GF-D8 (cell line): ENCODE results near the gene FGF9.

ENCODE experiments used
- DNase-seq: peaks from one replicate; lab custom pipeline; 2025; lab: John Stamatoyannopoulos, UW

The FGF9 gene

DNA sequence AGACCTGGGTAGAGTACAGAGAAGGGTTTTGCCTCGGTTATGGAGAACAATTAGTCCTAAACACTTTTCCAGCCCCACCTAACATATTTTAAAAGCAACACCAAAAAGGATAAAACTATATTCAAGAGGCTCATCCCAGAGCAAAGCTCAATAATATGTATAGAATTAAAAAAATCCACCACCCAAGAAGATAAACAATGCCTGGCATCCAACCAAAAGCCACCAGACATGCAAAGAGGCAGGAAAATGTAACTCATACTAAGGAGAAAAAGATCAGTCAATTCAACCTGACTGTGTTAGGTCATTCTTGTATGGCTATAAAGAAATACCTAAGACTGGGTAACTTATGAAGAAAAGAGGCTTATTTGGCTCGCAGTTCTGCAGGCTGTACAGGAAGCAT is 39.3 kb downstream of the FGF9 start:
- DNase-seq, result no peak

DNA sequence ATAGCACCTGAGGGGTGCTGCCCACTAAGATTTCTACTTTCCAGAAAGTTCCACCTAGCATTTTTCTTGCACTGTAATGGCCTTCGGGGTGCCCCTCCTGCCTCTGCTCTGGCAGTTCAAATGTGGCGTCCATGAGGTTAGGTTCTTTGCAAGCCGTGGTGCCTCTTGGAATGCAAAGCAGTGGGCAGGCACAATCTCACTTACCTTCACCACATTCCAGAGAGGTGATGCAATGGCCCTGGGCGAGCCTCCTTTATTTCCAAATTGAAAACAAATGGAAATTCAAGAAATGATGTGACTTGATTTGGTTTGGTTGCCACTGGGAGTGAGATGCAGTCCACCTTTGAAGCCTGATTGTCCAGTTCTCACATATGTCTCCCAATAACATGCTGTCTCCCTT is 46.9 kb downstream of the FGF9 start:
- DNase-seq, result no peak

DNA sequence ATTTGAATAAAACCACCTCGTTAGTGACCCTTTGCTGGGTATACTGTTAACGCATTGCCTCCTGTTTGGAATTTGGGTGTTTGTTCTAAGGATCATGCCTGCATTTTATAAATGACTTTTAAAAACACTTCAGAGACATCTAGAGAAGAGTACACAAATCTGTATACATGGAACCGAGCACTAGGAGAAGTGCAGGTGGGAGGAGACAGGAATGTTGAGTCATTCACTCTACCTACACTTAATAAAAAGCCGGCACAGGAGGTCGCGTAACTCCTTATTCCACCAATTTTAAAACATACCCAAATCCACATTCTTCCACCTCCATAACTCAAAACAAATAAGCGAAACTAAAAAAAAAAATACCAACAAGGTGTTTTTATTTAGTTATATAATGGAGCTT is 48.6 kb downstream of the FGF9 start:
- no peak for DNase-seq

DNA sequence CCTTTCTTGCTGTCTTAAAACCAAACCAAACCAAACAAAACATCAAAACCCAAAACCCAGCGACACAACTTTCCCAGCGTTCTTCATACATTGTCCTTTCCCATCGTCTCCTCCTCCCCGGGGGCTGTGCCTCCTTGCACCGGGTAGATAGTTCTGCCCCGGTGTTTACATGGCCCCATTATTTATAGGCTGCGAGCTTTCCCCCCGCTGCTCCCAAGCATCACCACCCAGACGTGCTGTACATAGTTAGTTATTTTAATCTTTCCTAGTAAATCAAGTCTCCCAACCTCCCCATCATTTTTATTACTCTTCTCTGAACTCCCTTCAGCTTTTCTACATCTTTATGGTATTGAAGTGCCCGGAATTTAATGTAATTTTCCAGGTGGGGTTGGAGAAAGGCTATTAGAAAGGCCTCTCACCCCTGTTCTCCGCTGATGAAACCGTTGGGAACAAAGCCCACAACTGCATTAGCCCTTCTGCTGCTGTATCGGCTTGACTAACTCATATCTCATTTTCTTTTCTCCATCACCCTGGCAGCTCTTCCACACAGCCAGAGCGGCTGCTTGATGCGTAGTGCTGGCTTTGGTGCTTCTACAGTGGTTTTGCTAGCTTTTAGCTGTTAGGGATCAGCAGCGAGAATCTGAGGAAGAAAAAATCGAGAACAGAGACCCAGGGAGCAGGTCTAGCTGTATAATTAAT is 53.1 kb downstream of the FGF9 start:
- DNase-seq, result no peak

DNA sequence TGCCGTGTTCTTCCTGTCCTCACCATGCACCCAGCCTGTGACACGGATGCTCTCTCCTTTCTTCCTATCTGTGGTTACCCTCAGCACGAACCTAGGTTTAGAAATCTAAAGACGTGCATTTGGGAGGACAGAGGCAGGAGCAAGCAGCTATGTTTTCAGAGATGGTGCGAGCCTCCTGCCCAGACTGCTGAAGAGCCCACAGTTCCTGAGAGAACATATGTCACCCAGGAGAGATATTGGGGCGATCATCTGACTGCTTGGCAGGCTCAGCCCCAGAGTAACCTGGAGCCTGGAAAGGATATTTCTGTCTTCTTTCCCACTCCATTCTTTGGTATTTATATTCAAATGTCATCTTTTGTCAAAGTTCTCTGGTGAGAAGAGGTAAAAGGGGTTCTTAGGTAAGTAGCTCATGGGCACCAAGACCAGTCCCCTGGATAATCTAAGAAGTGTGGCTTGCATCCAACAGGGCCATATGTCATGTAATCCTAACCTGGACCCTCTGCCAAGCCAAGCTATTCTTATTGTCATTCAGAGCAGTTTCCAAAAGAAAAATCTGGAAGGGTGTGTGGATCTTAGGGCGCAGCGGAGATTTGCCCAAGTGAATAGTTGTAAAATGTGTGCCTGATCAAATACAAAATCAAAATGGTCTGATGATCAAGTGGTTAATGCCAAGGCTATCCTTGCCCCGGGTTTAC is 59.5 kb downstream of the FGF9 start:
- DNase-seq, result no peak

DNA sequence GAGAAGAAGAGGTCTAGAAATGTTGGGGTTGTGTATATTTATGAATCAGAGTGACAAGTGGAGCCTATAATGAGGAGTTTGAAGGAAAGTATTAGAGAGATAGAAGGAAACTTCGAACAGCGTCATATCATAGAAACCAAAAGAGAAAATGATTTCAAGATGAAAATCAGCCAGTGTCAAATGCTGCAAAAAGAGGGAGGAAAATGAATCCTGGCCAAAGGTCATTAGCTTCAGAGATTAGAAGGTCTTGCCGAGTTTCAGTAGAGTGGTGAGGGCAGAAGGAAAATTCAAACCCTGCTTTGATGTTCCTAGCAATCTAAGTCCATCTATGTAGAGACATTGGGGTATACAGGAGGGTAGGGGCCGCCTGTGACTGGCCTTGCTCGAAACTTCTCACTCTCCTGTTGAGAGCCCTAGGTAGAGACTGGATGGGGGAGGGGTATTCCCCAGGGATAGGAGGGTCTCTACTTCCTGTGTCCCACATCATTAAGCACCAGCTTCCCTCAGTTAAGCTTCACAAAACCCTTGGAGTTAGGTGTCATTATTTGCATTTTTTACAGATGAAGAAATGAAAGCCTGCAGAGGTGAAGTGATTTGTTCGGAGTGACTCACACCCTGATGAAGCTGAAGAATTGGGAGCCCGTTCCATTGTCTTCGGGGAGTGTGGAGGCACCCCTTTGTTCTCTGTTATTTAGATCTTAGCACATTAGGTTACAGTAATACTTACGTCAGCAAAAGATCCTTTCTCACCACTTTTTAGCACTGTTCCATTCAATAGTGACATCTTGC is 62.8 kb downstream of the FGF9 start:
- DNase-seq, result no peak

DNA sequence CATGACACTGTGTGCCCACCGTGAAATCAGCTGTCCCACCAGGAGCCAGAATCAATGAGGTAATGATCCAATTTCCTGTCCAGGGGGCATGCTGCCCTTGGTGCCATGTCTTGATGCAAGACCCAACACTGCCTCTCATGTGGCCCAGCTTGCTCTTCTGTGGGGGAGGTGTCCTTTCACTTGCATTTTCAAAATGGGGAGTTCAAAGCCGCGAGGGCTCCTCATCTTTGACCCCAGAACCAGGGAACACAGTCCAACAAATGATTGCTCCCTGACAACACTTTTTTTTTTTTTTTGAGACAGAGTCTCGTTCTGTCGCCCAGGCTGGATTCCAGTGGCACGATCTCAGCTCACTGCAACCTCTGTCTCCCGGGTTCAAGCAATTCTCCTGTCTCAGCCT is 64.1 kb downstream of the FGF9 start:
- DNase-seq, result no peak

DNA sequence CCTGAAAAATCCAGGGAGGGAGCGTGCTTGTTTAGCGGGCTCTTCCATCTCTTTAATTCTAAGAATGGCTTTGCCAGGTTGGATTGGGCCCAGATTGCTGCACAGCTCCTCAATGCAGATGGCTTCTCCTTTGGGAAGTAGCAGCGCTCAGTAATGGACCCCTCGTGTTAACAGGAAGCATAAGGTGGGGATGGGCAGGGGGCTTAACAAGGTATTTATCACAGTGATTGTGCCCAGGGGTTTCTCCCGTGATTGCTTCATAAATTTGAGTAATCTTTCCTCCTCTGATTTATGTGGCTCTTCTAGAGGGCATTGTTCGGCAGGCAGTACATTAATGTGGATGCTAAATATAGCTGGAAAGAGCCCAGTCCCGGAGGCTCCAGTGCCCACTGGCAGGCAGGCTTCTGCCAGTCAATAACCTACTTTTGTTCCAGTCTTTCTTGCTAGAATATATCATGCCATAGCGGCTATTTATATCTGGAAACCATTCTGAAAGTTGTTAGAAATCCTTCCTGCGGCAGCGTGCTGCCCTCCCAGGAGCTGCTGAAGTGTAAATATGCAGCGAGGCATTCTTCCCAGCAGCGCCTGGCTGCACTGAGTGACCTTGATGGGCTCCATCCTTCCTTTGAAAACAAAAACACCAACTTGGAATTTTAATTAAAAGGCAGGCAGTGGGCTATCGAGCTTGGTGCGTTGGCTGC is 65.0 kb downstream of the FGF9 start:
- DNase-seq, result no peak

DNA sequence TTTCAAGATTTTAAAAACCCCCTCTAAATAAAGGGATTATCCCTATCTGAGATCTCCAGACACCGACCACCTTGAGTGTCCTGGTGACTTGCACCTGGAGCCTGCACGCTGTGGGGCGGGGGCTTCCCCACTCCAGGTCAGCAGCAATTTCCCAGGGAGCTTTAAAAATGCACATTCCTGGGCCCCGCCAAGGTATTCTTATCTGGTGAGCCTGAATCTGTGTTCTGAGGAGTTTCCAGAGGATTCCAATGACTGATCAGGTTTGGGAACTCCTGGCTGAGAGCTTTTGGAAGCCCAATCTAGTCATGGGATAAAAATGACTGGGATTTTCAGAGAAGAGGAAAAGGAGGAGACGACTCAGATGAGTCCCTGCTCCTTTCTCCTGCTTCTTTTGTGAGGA is 66.1 kb downstream of the FGF9 start:
- DNase-seq, result no peak

DNA sequence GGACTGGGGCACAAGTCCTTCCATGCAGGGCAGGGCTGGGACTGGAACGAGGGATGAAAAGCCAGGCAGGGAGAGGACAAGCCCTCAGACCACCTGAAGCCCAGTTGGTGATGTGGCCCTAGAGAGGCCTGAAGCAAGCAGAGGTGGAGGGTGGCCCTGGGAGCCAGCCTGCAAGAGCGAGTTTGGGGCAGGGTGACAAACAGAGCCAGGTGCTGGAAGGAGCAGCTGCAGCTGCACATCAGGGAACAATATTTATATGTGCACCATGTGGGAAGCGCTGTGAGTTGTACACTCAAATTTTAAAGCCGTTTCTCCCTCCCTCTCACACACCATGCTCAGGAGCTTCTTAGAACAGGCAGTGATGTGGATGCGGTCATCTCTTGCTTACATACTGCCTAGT is 67.8 kb downstream of the FGF9 start:
- no peak for DNase-seq

DNA sequence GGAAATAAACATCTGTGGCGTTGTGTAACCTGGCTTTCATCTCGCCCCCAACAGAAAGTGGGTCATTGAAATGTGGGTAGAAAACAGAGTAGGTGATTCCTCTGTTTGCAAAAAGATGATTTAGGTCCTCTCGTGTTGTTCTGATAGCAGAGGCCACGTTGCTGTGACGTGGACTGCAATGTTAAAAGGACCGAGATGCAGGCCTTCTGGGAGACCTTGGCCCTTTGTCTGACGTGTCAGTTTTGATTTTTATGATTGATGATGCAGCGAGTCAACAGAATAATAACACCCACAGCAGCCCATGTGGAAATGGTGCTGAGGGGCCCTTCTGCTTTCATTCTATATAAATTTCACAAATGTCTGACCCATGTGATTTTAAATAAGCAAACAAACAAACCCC is 68.9 kb downstream of the FGF9 start:
- DNase-seq, result no peak

DNA sequence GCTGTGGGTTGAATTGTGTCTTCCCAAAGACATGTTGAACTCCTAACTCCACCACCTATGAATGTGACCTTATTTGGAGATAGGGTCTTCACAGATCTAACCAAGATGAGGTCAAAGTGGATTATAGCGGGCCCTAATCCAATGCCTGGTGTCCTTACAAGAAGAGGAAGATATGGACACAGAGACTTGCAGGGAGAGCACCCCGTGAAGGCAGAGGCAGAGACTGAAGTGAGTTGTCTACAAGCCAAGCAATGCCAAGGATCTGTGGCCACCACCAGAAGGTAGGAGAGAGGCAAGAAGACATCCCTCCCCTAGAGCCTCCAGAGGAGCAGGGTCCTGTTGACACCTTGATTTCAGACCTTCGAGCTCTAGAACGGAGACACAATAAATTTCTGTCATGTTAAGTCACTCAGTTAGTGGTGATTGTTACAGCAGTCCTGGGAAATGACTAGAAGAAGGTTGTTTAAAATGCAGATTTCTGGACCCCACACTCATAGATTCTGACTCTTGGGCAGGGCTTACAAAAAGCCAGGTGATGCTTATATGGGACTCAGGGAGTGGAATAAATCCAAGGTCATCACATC is 70.6 kb downstream of the FGF9 start:
- no peak for DNase-seq

DNA sequence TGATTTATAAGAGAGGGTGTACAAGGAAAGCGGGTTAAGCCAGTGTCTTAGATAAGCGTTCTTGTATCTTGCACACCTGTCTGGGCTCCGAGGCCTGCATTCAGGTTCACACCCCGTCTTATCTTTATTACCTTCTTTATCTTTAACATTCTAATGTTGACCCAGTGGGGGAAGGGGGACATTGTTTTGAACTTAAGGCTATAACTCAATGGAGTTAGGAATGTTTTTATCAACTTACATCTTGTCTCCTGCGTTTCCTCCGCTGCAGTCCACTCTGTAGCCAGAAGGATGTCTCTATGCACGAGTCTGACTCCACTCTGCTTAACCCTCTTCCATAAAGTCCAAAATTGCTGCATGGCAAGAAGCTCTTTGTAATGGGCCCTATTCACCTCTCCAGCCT is 71.2 kb downstream of the FGF9 start:
- DNase-seq, result no peak

DNA sequence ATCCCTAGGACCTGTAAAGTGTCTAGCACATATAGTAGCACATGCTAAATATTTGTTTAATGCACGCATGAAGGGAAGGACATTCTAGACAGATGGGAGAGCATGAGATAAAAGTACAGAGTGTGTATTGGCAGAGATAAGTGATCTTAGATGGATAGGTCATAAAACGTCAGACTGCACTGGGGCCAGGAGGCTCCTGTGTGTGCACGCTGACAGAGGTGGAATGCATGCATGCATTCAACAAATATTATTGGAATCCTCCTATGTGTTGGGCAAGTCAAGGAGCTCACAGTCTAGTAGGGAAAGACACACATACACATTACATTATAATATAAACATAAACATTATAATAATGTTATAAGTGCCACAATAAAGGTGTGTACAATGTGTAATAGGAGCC is 73.3 kb downstream of the FGF9 start:
- no peak for DNase-seq

DNA sequence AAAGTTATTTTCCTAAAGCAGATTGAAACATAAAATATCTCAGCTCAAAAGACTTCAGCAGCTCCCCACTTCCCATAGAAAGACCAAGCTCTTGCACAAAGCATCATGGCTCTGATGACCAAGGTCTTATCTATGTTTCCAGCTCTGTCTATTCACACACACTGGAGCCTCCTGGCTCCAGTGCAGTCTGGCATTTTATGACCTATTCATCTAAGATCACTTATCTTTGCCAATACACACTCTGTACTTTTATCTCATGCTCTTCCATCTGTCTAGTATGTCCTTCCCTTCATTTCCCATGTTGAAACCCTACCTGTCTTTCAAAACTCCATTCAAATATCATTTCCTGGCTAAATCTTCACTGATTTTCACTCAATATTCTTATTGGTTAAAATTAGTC is 74.4 kb downstream of the FGF9 start:
- no peak for DNase-seq

DNA sequence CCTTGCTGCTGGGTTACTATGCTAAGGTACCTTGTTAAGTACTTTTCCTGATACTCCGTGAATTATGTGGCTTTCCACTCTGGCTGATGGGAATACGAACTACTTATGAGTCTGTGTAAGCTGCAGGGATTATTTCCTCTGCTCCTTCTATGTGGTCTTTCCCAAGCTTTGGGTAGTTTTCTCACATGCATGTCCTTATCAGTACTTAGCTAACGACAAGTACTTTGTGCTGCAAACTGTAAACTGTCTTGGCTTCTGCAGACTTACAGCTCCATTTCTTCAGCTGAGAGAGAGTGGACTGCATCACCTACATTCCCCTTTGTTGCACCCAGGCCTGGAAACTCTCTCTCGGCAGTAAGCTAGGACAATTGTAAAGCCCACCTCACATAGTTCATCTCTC is 76.6 kb downstream of the FGF9 start:
- DNase-seq, result no peak

DNA sequence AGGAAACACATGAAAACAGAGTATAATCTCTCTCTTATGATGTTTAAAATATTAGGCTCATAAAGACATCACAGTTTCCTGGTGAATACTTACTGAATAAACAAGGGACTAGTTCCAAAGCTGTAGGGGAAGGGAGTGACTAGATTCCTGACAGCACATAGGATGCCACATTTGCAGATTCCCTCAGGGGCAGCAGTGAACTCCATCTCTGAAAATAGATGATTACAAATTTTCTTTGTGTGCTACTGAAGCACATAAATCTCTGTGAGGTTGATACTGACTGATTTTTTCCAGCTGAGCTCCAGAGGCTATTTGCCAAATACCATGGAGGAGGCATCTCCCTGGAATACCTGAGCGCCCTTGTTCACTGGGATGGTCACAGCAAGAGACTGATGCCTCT is 77.3 kb downstream of the FGF9 start:
- DNase-seq, result no peak

DNA sequence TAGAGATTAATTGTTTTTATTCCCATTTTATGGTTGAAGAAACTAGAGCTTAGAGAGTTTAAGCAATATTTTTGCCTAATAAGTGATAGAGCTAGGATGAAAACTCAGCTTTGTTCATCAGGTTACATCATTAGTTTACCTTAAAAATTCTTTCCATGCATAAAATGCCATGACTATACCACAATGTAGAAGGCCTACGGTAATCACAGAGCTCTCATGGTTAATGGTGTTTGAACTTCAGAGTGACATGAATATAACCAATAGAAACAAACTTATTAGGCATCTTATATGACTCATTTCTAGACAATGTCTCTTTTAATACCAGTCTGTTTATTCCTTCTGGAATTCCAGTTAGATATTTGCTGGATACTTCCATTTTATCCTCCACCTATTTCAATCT is 78.5 kb downstream of the FGF9 start:
- DNase-seq, result no peak

DNA sequence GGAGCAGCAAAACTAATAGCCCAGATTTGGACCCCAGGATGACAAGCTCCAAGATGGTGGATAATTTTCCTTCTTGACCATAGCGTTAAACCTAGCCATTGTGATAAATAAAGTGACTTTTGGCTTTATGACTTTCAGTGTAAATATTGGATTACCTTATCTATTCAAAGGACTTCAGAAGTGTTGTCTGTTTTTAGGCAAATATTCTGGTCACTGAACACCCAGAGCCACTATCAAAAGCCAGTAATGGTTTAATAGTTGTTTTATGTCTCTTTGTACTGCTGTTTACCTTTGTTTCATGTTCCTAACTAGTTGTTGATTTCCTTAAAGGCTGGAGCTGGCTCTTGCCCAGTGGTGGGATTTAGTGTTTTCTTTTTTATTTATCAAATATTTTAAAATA is 81.6 kb downstream of the FGF9 start:
- DNase-seq, result no peak

DNA sequence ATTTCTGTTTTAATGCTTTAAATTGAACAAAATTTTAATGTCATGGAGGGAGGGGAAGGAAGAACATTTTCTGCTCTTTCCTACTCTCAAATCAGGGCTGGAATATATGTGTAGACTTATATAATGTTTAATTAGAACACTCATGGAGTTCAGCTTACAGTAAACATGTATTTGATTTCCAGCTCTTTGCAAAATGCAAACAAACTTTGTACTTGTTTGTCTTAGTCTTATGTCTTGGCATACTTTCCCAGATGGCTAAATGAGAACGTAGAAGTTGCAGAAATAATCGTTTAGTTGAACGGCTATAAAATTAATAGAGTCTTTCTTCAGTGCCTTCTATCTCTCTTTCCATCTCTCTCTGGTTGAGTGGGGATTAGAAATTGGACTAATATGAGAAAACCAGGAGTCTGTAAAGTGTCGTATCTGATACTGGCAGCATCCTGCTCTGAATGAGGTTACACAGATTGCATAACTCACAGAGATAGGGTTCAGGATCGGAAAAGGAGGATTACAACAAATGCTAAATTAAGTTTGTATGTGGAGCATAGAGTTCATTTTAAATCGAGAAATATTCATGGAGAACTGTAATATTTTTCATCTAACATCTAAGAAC is 82.3 kb downstream of the FGF9 start:
- DNase-seq, result no peak
